DND-41 (cell line): ENCODE measurements around the gene CAPRIN2.

ENCODE experiments used
- ATAC-seq: fragments of 200-7000 bp; cut with Tn5 transposase; 3 replicates; pipeline ENCODE4 v1.9.1; 2021; ENCODE audit warnings: low read depth; ENCODE audit not compliant: insufficient read depth
- DNase-seq: peaks from one replicate; pipeline ENCODE4 v3.0.0-alpha.2; 2020
- H2AFZ ChIP-seq: 2 replicates; pipeline ENCODE4 v1.6.0; 2012; ENCODE audit warnings: low read depth, low read length
- H3K27ac ChIP-seq: 2 replicates; pipeline ENCODE4 v1.5.1; 2012; ENCODE audit warnings: low read length, inconsistent platforms
- H3K27me3 ChIP-seq: fragments of 200-600 bp; sonication (generic); 2 replicates; pipeline ENCODE4 v1.6.0; 2012; ENCODE audit warnings: low read length, mild to moderate bottlenecking, inconsistent platforms; ENCODE audit not compliant: insufficient read depth, poor library complexity
- H3K36me3 ChIP-seq: 2 replicates; pipeline ENCODE4 v1.5.1; 2012; ENCODE audit warnings: low read length, inconsistent platforms; ENCODE audit not compliant: insufficient read depth
- H3K4me1 ChIP-seq: 2 replicates; pipeline ENCODE4 v1.5.1; 2012; ENCODE audit warnings: mild to moderate bottlenecking, low read length; ENCODE audit not compliant: insufficient read depth
- H3K4me2 ChIP-seq: 2 replicates; pipeline ENCODE4 v1.6.0; 2012; ENCODE audit warnings: mild to moderate bottlenecking, moderate library complexity, low read length, inconsistent platforms; ENCODE audit not compliant: insufficient read depth
- H3K4me3 ChIP-seq, 2 experiments: fragments of 200-600 bp in 1 of 2; shearing (Covaris generic) in 1 of 2; 2 replicates each; pipeline ENCODE4 v1.5.1; 2012 to 2016; ENCODE audit warnings: inconsistent platforms in 2 of 2, low read length in 2 of 2, mild to moderate bottlenecking in 2 of 2, low read depth in 1 of 2, moderate library complexity in 1 of 2
- H3K79me2 ChIP-seq: 2 replicates; pipeline ENCODE4 v1.6.0; 2012; ENCODE audit warnings: low read length, inconsistent platforms; ENCODE audit not compliant: insufficient read depth
- H3K9ac ChIP-seq: 2 replicates; pipeline ENCODE4 v1.6.0; 2012; ENCODE audit warnings: low read depth, mild to moderate bottlenecking, inconsistent platforms, low read length, moderate library complexity
- H3K9me3 ChIP-seq: 2 replicates; pipeline ENCODE4 v1.5.1; 2012; ENCODE audit warnings: low read length, moderate library complexity, mild to moderate bottlenecking, inconsistent platforms; ENCODE audit not compliant: insufficient read depth, severe bottlenecking
- H4K20me1 ChIP-seq: 2 replicates; pipeline ENCODE4 v1.6.0; 2012; ENCODE audit warnings: low read length; ENCODE audit not compliant: insufficient read depth
- CTCF ChIP-seq: IDR thresholded peaks from 2 replicates; pipeline ENCODE4 v1.5.1; 2012; ENCODE audit warnings: borderline replicate concordance, low read length, moderate library complexity, mild to moderate bottlenecking; ENCODE audit not compliant: poor library complexity, severe bottlenecking; ENCODE audit errors: extremely low read depth
- EZH2 ChIP-seq: IDR thresholded peaks from 3 replicates; pipeline ENCODE4 v1.6.1; 2012; ENCODE audit warnings: borderline replicate concordance, low read depth, mild to moderate bottlenecking, moderate library complexity, low read length, inconsistent platforms; ENCODE audit not compliant: severe bottlenecking

The CAPRIN2 gene

GRCh38 chr12:30774599-30774998 is 19.8 kb upstream of the CAPRIN2 start:
- no peak for DNase-seq
- Histone ChIP-seq H2AFZ (no peak overlapping the region), H3K27me3 (no peaks in the 10 kb centered on the region), H3K36me3 (no peaks in the 10 kb centered on the region), H3K9me3 (peaks cover 16% of the 10 kb centered on the region), H3K27ac (no peak overlapping the region), H3K4me2 (no peak overlapping the region), H3K4me1 (no peaks in the 10 kb centered on the region), H3K79me2 (no peaks in the 10 kb centered on the region), H4K20me1 (no peaks in the 10 kb centered on the region), H3K9ac (no peak overlapping the region), H3K4me3 (no peak overlapping the region)
- TF ChIP-seq CTCF, result no peak
- TF ChIP-seq EZH2, result no peak
- ATAC-seq, result no peak

GRCh38 chr12:30769802-30770201 is 15.1 kb upstream of the CAPRIN2 start:
- Histone ChIP-seq H3K4me1 (no peaks in the 10 kb centered on the region), H3K9me3 (peaks cover 2% of the 10 kb centered on the region), H2AFZ (no peak overlapping the region), H3K36me3 (no peaks in the 10 kb centered on the region), H3K4me2 (no peak overlapping the region), H3K4me3 (no peak overlapping the region), H3K27me3 (peaks cover 6% of the 10 kb centered on the region), H3K79me2 (no peaks in the 10 kb centered on the region), H4K20me1 (no peaks in the 10 kb centered on the region), H3K9ac (no peak overlapping the region), H3K27ac (no peak overlapping the region)
- no peak for DNase-seq
- no peak for ATAC-seq
- TF ChIP-seq EZH2 (no peak), CTCF (no peak)

GRCh38 chr12:30764251-30764650 is 9.5 kb upstream of the CAPRIN2 start:
- Histone ChIP-seq H3K4me1 (no peaks in the 10 kb centered on the region), H2AFZ (no peak overlapping the region), H3K27ac (no peak overlapping the region), H4K20me1 (no peaks in the 10 kb centered on the region), H3K36me3 (no peaks in the 10 kb centered on the region), H3K4me2 (no peak overlapping the region), H3K27me3 (peaks cover 11% of the 10 kb centered on the region), H3K9ac (no peak overlapping the region), H3K9me3 (no peaks in the 10 kb centered on the region), H3K79me2 (no peaks in the 10 kb centered on the region), H3K4me3 (no peak overlapping the region)
- DNase-seq (no peak), ATAC-seq (no peak)
- TF ChIP-seq CTCF (no peak), EZH2 (no peak)

- Histone ChIP-seq H3K9me3 (no peaks in the 10 kb centered on the region), H3K79me2 (no peaks in the 10 kb centered on the region), H4K20me1 (no peaks in the 10 kb centered on the region), H3K4me1 (no peaks in the 10 kb centered on the region), H3K27me3 (peaks cover 11% of the 10 kb centered on the region), H3K4me3 (no peak overlapping the region), H3K27ac (no peak overlapping the region), H3K36me3 (no peaks in the 10 kb centered on the region), H3K4me2 (no peak overlapping the region), H3K9ac (no peak overlapping the region), H2AFZ (no peak overlapping the region)
- TF ChIP-seq EZH2 (no peak), CTCF (no peak)
- DNase-seq, result no peak
- no peak for ATAC-seq
These were observed 8.3 kb upstream of the CAPRIN2 start for GRCh38 chr12:30763053-30763452.
